SK-N-SH treated with all-trans-retinoic acid at 6 μM for 48 hours (cell line): ENCODE measurements around the gene C11orf21.
A peak's percentile ranks its signal among the peaks of the same experiment; 100 is the strongest.

Experiments
- ATAC-seq: fragments of 200-7000 bp; cut with Tn5 transposase; 3 replicates; pipeline ENCODE4 v1.9.1; 2020; ENCODE audit warnings: mild to moderate bottlenecking, moderate library complexity
- BACH2 ChIP-seq: fragments of 250-450 bp; sonication (Bioruptor Pico); IDR thresholded peaks from 2 replicates; pipeline ENCODE4 v1.9.0; 2021; ENCODE audit warnings: mild to moderate bottlenecking, borderline replicate concordance
- CREB5 ChIP-seq: fragments of 250-450 bp; sonication (Bioruptor Pico); IDR thresholded peaks from 2 replicates; pipeline ENCODE4 v1.5.1; 2020; ENCODE audit warnings: low read depth, mild to moderate bottlenecking, moderate library complexity
- CSDC2 ChIP-seq: fragments of 250-450 bp; sonication (Bioruptor Pico); IDR thresholded peaks from 2 replicates; pipeline ENCODE4 v1.5.0; 2020; ENCODE audit warnings: mild to moderate bottlenecking, moderate library complexity
- ESRRG ChIP-seq: fragments of 250-450 bp; sonication (Bioruptor Pico); IDR thresholded peaks from 2 replicates; pipeline ENCODE4 v1.6.1; 2021; ENCODE audit warnings: mild to moderate bottlenecking
- GLIS3 ChIP-seq: fragments of 250-450 bp; sonication (Bioruptor Pico); IDR thresholded peaks from 2 replicates; pipeline ENCODE4 v1.5.0; 2020; ENCODE audit warnings: mild to moderate bottlenecking, moderate library complexity
- ISL1 ChIP-seq: fragments of 250-450 bp; sonication (Bioruptor Pico); IDR thresholded peaks from 2 replicates; pipeline ENCODE4 v2.1.2; 2022; ENCODE audit warnings: mild to moderate bottlenecking, moderate library complexity
- OSR1 ChIP-seq: fragments of 250-450 bp; sonication (Bioruptor Pico); IDR thresholded peaks from 2 replicates; pipeline ENCODE4 v1.8.0; 2022; ENCODE audit warnings: moderate library complexity, mild to moderate bottlenecking, inconsistent platforms
- PPARA ChIP-seq: fragments of 250-450 bp; sonication (Bioruptor Pico); IDR thresholded peaks from 2 replicates; pipeline ENCODE4 v1.5.0; 2020; ENCODE audit warnings: mild to moderate bottlenecking, borderline replicate concordance
- RARB ChIP-seq: fragments of 250-450 bp; sonication (Bioruptor Pico); IDR thresholded peaks from 2 replicates; pipeline ENCODE4 v1.8.0; 2021; ENCODE audit warnings: mild to moderate bottlenecking, moderate library complexity
- TCF4 ChIP-seq: fragments of 250-450 bp; sonication (Bioruptor Pico); IDR thresholded peaks from 2 replicates; pipeline ENCODE4 v1.8.0; 2021; ENCODE audit warnings: mild to moderate bottlenecking, moderate library complexity, borderline replicate concordance
- ZC3H10 ChIP-seq: fragments of 250-450 bp; sonication (Bioruptor Pico); IDR thresholded peaks from 2 replicates; pipeline ENCODE4 v1.5.1; 2021; ENCODE audit warnings: mild to moderate bottlenecking, moderate library complexity
- ZFP3 ChIP-seq: fragments of 250-450 bp; sonication (Bioruptor Pico); IDR thresholded peaks from 2 replicates; pipeline ENCODE4 v1.5.0; 2020; ENCODE audit warnings: mild to moderate bottlenecking, moderate library complexity
- ZFP30 ChIP-seq: fragments of 450-650 bp; formaldehyde crosslinking; IDR thresholded peaks from 2 replicates; pipeline ENCODE4 v1.5.0; 2022; ENCODE audit warnings: mild to moderate bottlenecking, moderate library complexity
- ZNF565 ChIP-seq: fragments of 450-650 bp; formaldehyde crosslinking; conservative IDR thresholded peaks from 2 replicates; pipeline ENCODE4 v1.5.0; 2020; ENCODE audit warnings: low read depth, mild to moderate bottlenecking, moderate library complexity
- ZNF70 ChIP-seq: fragments of 450-650 bp; formaldehyde crosslinking; IDR thresholded peaks from 2 replicates; pipeline ENCODE4 v1.5.0; 2020; ENCODE audit warnings: mild to moderate bottlenecking, moderate library complexity
- TF ChIP-seq, protein P1 (sequence below): fragments of 250-450 bp; sonication (Bioruptor Pico); IDR thresholded peaks from 2 replicates; pipeline ENCODE4 v1.8.0; 2021; ENCODE audit warnings: low read depth, mild to moderate bottlenecking, moderate library complexity, borderline replicate concordance
- TF ChIP-seq, protein P2 (sequence below): fragments of 250-450 bp; sonication (Bioruptor Pico); IDR thresholded peaks from 2 replicates; pipeline ENCODE4 v1.8.0; 2020; ENCODE audit warnings: mild to moderate bottlenecking, moderate library complexity, borderline replicate concordance
- TF ChIP-seq, protein P3 (sequence below): fragments of 250-450 bp; sonication (Bioruptor Pico); IDR thresholded peaks from 2 replicates; pipeline ENCODE4 v1.5.1; 2021; ENCODE audit warnings: mild to moderate bottlenecking, moderate library complexity

Gene C11orf21

DNA sequence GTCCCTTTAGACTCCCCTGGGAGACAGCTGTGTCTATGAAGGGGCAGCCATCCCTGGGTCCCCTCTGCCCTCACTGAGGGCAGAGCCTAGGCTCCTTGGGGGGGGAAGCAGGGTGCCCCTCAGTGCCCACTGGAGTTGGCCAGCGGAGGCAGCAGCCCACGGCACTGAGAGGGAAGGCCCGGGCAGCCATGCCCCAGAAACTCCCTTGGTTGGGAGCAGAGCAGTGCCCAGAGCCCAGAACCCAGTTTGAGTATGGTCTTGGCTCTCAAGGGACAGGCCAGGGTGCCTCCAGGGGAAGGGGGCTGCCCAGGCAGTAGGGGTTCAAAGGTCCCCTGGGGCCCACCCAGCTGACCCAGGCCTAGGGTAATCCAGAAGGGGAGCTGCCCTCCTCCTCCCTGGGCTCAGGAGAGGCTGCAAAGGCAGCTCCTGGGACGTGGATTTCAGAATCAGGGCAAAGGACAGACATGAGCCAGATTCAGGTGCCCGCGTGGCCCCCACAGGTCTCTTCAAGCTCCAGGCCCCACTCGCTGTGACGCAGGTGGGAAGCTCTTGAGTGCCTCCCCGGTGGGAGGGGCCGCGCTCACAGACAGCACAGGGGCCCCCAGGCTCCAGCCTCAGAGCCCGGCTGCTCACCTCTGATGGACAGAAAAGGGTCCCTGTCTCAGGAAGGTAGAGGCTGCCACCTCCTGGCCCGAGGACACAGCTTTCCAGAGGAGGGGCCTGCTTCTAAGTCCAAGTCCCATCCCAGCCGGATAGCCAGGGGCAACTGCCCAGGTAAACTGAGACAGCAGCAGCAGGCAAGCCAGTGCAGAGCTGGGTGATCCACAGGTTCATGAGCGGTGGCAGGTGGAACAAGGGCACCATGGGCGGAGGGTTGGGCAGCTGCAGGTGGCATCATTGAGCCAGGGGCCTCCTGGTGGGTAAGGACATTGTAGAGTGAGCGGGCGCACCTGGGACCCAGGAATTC is 2.6 kb downstream of the C11orf21 start:
- TF ChIP-seq OSR1 (CRISPR knock-in tag) (no peak), GLIS3 (CRISPR knock-in tag) (no peak), ESRRG (CRISPR knock-in tag) (no peak), ZC3H10 (CRISPR knock-in tag) (no peak), ZFP30 (CRISPR knock-in tag) (no peak), CSDC2 (no peak), ZNF70 (CRISPR knock-in tag) (no peak), PPARA (CRISPR knock-in tag) (no peak), ZFP3 (CRISPR knock-in tag) (no peak), CREB5 (CRISPR knock-in tag) (no peak), ISL1 (CRISPR knock-in tag) (no peak), ZNF565 (CRISPR knock-in tag) (no peak), BACH2 (no peak)
- TF ChIP-seq, protein P1, sequence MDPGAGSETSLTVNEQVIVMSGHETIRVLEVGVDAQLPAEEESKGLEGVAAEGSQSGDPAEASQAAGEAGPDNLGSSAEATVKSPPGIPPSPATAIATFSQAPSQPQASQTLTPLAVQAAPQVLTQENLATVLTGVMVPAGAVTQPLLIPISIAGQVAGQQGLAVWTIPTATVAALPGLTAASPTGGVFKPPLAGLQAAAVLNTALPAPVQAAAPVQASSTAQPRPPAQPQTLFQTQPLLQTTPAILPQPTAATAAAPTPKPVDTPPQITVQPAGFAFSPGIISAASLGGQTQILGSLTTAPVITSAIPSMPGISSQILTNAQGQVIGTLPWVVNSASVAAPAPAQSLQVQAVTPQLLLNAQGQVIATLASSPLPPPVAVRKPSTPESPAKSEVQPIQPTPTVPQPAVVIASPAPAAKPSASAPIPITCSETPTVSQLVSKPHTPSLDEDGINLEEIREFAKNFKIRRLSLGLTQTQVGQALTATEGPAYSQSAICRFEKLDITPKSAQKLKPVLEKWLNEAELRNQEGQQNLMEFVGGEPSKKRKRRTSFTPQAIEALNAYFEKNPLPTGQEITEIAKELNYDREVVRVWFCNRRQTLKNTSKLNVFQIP (CRISPR knock-in tag), result no peak
- TF ChIP-seq, protein P2, sequence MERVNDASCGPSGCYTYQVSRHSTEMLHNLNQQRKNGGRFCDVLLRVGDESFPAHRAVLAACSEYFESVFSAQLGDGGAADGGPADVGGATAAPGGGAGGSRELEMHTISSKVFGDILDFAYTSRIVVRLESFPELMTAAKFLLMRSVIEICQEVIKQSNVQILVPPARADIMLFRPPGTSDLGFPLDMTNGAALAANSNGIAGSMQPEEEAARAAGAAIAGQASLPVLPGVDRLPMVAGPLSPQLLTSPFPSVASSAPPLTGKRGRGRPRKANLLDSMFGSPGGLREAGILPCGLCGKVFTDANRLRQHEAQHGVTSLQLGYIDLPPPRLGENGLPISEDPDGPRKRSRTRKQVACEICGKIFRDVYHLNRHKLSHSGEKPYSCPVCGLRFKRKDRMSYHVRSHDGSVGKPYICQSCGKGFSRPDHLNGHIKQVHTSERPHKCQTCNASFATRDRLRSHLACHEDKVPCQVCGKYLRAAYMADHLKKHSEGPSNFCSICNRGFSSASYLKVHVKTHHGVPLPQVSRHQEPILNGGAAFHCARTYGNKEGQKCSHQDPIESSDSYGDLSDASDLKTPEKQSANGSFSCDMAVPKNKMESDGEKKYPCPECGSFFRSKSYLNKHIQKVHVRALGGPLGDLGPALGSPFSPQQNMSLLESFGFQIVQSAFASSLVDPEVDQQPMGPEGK, result no peak
- ATAC-seq, result 0 out of 3 replicates have a peak, but pooled peaks have one; percentile 18

DNA sequence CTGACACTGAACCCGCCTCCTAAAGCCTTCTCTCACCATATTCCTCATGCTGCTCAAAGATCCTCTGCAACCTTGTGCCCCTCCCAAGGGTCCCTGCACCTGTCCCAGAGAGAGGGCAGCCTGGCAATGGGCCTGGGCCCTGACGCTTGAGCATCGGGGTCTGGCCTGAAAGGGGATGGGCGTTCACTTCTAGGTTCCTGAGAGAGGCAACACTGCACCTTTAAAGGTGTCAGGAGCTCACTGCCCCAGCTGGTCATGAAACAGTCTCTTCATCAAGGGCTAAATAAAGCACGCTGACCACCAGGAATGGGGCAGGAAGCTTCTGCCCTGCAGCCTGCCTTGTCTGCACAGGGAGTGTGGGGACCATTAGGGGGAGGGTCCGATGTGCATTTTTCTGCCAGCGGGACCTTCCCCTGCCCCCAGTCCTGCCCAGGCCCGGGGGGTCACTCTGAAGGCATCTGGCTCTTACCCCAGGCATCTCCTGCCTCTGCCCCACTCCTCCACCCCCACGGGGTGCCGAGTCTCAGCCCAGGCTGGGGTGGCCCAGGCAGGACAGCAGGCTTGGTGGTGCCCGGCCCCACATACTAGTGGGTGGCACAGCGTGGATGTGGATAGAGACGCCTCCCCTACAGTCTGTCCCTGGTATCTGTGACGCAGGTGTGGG is 3.5 kb downstream of the C11orf21 start:
- ATAC-seq, result no peak
- no peak for TF ChIP-seq CREB5 (CRISPR knock-in tag)
- no peak for TF ChIP-seq PPARA (CRISPR knock-in tag)
- TF ChIP-seq RARB (CRISPR knock-in tag), result no peak
- TF ChIP-seq, all 23 proteins: peak for 0

GRCh38 chr11:2297623-2298030 is 4.1 kb downstream of the C11orf21 start:
- ATAC-seq, result no peak
- TF ChIP-seq OSR1 (CRISPR knock-in tag) (no peak), ISL1 (CRISPR knock-in tag) (no peak), ZC3H10 (CRISPR knock-in tag) (no peak), TCF4 (CRISPR knock-in tag) (no peak), RARB (CRISPR knock-in tag) (no peak)
- TF ChIP-seq, protein P3, sequence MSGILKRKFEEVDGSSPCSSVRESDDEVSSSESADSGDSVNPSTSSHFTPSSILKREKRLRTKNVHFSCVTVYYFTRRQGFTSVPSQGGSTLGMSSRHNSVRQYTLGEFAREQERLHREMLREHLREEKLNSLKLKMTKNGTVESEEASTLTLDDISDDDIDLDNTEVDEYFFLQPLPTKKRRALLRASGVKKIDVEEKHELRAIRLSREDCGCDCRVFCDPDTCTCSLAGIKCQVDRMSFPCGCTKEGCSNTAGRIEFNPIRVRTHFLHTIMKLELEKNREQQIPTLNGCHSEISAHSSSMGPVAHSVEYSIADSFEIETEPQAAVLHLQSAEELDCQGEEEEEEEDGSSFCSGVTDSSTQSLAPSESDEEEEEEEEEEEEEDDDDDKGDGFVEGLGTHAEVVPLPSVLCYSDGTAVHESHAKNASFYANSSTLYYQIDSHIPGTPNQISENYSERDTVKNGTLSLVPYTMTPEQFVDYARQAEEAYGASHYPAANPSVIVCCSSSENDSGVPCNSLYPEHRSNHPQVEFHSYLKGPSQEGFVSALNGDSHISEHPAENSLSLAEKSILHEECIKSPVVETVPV, result no peak
